Middle frontal gyrus (tissue), 1 donor: ENCODE measurements around the gene RAD51B.
"Not testable (repeated sequence)": the region's sequence is repeated elsewhere in the genome, so short reads cannot be mapped to it uniquely, and the experiment has no call there.

Experiments used
- DNase-seq: peaks from one replicate; pipeline ENCODE4 v3.0.0-alpha.2; 2015; ENCODE audit warnings: low spot score; ENCODE audit errors: extremely low spot score

The RAD51B gene

DNA sequence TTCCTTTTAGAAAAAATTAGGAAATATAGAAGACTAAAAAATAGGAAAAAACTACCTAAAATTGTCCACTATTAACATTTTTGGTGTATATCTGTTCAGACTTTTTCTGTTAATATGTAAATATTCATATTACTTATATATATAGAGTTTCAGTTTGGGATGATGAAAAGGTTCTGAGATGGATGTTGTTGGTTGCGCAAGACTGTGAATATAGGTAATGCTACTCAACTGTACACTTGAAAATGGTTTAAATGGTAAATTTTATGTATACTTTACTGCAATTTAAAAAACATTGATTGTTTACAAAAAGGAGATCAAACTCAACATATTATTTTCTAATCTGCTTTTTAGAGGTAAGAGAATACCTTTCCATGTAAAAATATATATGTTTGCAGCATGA, 200.9 kb downstream of the RAD51B start:
- DNase-seq, result no peak

DNA sequence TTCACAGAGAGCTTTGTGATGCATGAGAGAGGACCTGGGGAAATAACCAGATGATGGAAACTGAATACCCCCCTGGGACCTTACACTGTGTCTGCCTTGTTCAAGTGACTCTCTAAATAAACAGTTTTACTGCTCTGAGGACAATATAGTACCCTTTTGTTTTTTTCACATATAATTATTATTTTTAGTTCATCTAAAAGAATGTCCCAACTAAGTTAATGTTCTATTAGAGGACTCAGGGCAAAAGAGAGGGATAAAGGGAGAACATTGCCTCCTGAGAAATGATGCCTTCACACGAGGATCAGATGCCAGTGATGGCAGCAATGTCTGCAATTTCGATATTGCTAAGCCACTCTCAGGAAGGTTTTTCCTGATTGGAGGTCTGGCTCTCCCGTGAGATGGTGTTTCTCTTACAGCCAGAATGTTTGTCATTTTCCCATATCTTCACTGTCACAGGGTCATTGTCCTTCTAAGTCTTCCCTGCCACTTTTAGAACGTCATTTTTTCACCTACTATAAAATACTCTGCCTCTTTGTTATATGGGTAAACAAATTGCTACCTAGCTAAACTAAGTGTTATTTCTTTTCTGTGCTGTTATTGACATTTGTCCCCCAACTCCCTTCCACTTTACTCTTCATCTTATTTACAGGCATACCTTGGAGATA, 201.6 kb downstream of the RAD51B start:
- no peak for DNase-seq

DNA sequence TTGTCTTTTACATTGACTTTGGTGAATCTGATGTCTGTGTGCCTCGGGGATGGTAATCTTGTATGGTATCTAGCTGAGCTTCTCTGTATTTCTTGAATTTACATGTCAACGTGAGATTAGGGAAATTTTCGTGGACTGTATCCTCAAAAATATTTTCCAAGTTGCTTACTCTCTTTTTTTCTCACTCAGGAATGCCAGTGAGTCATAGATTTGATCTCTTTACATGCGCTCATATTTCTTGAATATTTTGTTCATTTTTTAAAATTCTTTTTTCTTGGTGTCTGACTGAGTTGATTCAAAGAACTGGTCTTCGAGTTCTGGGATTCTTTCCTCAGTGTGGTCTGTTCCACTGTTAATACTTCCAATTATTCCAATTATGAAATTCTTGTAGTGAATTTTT, 207.7 kb downstream of the RAD51B start:
- no peak for DNase-seq

GRCh38 chr14:68028075-68028474, 208.5 kb downstream of the RAD51B start:
- no peak for DNase-seq

DNA sequence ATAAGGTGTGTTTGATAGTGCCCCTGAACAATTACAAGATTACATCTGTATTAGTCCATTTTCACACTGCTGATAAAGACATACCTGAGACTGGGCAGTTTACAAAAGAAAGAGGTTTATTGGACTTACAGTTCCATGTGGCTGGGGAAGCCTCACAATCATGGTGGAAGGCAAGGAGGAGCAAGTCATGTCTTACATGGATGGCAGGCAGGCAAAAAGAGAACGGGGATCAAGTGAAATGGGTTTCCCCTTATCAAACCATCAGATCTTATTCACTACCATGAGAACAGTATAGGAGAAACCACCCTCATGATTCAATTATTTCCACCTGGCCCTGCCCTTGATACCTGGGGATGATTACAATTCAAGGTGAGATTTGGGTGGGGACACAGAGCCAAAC, 211.4 kb downstream of the RAD51B start:
- not testable (repeated sequence) for DNase-seq

DNA sequence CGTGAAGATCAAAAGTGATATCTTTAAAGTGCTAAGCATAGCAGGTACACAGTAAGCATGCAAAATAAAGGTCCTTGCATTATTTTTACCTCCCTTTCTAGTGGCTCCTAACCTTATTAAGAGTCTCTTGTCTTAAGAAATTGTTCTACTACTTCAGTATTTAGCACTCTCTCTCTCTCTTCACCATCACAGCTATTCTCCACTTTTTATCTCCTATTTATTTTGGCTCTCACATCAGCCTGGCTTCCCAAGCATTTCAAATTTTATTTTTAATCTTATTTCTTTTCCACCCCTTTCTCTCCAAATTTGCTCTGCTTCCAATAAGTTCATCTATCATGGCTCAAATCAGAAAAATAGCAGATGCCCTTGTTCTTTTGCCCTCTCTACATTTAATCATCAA, 212.6 kb downstream of the RAD51B start:
- DNase-seq, result no peak

- no peak for DNase-seq
Observed at GRCh38 chr14:68033336-68033932, 213.9 kb downstream of the RAD51B start.

- DNase-seq, result no peak
Observed at GRCh38 chr14:68034896-68035295, 215.3 kb downstream of the RAD51B start.

DNA sequence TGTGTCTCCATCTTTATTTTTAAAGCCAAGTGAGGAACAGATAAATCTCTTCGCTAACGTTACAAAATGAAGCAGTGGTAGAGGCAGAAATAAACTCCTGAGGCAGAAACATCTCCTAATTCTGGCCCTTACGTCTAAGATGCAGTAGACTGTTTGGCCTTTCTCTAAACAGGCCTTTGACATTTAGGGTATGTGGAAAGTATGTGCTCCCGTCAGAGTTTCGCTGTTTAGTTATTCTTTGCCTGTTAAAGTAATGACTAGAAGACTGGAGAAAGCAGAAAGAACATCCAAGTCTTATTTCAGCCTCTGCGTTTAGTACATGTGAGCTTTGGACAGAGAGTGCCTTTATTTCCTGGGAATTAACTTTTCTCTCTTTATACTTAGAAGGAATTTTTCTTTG, 216.6 kb downstream of the RAD51B start:
- DNase-seq, result no peak

DNA sequence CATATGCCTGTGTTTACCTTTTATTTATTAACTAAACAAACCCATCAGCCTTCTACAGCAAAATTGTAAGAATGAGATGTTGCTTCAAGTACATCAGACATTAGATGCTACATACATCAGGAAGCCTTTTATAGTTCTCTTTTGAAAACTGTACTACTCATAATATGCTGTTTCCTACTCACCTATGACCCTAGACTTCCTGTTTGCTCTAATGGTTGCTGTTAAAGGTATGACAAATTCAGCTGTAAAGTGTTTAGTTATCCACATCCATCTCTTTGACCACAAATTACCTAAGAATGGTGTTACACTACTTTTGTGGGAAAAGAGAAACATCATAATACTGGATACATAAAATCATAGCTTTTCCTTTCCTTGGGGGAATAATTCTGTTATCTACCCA, 220.0 kb downstream of the RAD51B start:
- DNase-seq, result no peak

DNA sequence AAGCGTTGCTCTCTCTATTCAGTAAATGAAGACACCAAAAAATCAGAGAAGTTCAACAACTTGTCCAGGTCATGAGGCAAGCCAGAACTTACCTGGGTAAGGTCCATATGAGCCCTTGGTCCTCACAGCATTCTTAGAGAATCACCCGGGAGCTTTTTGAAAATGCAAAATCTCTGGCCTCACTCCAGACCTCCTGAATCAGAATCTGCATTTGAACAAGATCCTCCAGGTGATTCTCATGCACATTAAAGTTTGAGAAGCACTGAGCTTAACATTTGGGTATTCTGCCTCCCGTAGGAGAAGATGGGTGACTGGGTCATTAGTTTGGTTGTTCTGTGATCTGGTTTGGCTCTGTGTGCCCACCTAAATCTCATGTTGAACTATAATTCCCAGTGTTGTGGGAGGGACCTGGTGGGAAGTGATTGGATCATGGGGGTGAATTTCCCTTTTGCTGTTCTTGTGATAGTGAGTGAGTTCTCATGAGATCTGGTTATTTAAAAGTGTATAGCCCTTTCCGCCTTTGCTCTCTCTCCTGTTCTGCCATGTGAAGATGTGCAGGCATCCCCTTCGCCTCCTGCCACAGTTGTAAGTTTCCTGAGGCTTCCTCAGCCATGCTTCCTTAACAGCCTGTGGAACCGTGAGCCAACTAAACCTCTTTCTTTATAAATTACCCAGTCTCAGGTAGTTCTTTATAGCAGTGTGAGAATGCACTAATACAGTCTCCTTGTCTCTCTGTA, 221.2 kb downstream of the RAD51B start:
- no peak for DNase-seq

GRCh38 chr14:68041876-68042354, 222.3 kb downstream of the RAD51B start:
- DNase-seq, result no peak

- DNase-seq, result no peak
Observed at GRCh38 chr14:68042586-68043210, 223.1 kb downstream of the RAD51B start.

DNA sequence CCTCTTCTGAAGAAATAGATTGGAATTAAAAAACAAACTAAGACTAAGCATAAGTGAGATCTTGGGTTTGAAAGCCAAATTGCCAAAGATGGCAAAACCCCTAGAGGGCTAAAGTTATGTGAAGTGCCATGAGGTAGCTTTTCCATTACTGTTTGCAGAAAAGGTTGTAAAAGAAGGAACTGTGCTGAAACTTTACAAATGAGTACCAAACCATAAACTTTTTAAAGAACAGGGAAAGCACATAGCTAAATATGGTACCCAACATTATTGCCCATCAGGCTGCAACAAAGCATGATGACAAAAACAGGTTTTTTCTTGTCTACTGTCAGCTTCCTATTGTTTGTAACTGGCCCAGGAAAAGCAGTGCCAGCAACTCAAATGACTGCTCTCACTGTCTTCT, 224.2 kb downstream of the RAD51B start:
- DNase-seq, result no peak

DNA sequence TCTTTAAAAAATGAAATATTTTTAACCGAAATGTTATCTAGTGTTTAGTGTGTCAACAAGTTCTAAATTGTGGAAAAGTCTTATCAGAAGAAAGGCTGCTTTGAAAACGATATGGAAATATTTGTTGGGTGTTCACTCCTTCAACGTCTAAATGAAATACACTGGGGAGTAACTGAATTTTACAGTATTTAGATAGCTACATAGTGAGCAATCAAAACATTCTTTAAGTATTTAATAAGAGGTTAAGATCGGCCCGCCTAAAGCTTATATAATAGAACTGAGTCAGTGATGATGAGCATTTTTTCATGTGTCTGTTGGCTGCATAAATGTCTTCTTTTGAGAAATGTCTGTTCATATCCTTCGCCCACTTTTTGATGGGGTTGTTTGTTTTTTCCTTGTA, 228.3 kb downstream of the RAD51B start:
- no peak for DNase-seq

DNA sequence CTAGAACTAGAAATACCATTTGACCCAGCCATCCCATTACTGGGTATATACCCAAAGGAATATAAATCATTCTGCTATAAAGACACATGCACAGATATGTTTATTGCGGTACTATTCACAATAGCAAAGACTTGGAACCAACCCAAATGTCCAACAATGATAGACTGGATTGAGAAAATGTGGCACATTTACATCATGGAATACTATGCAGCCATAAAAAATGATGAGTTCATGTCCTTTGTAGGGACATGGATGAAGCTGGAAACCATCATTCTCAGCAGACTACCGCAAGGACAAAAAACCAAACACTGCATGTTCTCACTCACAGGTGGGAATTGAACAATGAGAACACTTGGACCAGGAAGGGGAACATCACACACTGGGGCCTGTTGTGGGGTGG, 229.2 kb downstream of the RAD51B start:
- not testable (repeated sequence) for DNase-seq

GRCh38 chr14:68050177-68050576, 230.6 kb downstream of the RAD51B start:
- DNase-seq, result no peak

- no peak for DNase-seq
Observed at GRCh38 chr14:68051146-68051545, 231.6 kb downstream of the RAD51B start.

- DNase-seq, result no peak
Observed at GRCh38 chr14:68060198-68060597, 240.6 kb downstream of the RAD51B start.

- DNase-seq, result no peak
Observed at GRCh38 chr14:68062651-68063050, 243.1 kb downstream of the RAD51B start.

GRCh38 chr14:68065322-68065721, 245.7 kb downstream of the RAD51B start:
- no peak for DNase-seq

DNA sequence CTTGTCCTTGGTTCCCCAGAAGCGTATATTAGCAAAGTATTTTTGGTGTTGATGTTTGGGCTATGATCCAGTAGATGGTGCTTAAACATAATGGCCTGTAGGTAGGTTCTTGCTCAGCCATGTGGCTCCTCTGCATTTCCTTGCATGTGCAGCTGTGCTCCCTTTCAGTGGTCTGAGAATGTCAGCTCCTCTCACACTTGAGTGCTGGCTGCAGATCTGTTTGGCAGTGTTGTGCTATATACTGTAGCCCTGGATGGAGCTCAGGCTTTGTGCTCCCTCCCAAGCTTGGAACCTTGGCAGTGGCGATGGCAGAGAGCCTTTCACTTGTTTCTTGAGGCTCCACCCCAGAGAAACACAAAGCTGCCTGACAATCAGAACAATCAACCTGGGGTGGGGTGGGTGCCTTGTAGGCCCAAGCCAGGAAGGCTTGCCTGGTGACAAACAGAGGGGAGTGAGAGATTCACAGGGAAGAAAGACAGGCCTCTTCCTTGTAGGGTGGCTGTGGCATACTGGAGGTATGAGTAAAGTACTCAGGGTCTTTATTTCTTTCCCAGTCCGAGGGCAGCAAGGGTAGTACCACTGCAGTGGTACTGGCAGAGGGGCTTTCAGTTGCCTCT, 255.3 kb downstream of the RAD51B start:
- no peak for DNase-seq
